H1 (cell line): ENCODE data around the gene NPY5R. TPM values are rescaled to one million over a fixed set of nuclear protein-coding genes. Genes with fewer than 3 reads are reported as not detected.

Experiments used
- E2F6 ChIP-seq: IDR thresholded peaks from 2 replicates; pipeline ENCODE4 v1.6.1; 2012; ENCODE audit warnings: inconsistent platforms
- RAD21 ChIP-seq, 2 experiments: IDR thresholded peaks in 1 of 2; conservative IDR thresholded peaks in 1 of 2; 2 replicates each; pipeline ENCODE4 v1.6.1; 2011; ENCODE audit warnings: low read depth in 2 of 2, low read length in 2 of 2, improper control_type of control experiment in 1 of 2, inconsistent platforms in 1 of 2, mild to moderate bottlenecking in 1 of 2, moderate library complexity in 1 of 2
- polyA plus RNA-seq, 7 experiments: library from polyadenylated mRNA; depleted of rRNA in 3 of 7; stranded (reverse) in 5 of 7; unstranded in 2 of 7; fragments of >200 nt in 5 of 7; fragments of 200-250 nt in 2 of 7; gene quantifications; 1 replicate in 5 of 7; 2 replicates in 1 of 7; 4 replicates in 1 of 7; pipeline versions ENCODE4 v1.2.1 to v1.2.3, GENCODE V29; 2011 to 2013; ENCODE audit warnings: missing spikeins in 2 of 7, mixed read lengths in 2 of 7
- total RNA-seq: library from RNA; stranded (reverse); fragmentation: NEBNext Ultra II Directional; extraction: Animal tissue kit (Norgen Biotek cat#: 25700); gene quantifications from 2 replicates; pipeline ENCODE4 v1.2.1, GENCODE V29; 2021

NPY5R gene
- total and polyA plus RNA-seq, 2 of the 8 experiments (the other 6 are each of a cell fraction or from before 2014, with no cell fraction given): 1.5 to 1.9 TPM

GRCh38 chr4:163400911-163401310 is 57.2 kb downstream of the NPY5R start (continued):
- no peak for TF ChIP-seq RAD21 (IDR thresholded peaks at IDR 0.05 in 1 of 2, conservative IDR thresholded peaks at IDR 0.05 in 1 of 2; ENCODE audit: low read depth in 2 of 2, low read length in 2 of 2)
- no peak for TF ChIP-seq E2F6

Other genes starting within 250 kb of the NPY5R start
- 41.3 and 41.4 TPM in 2 replicates for gene NAF1, start 177.0 kb upstream of the NPY5R start, total RNA-seq
- gene NAF1, start 177.0 kb upstream of the NPY5R start, polyA plus RNA-seq (2011; rRNA removed): 8.3 and 8.5 TPM in 2 replicates
- 6.3 and 7.2 TPM in 2 replicates for gene NPY1R, start 11.3 kb upstream of the NPY5R start, total RNA-seq
- gene NPY1R, start 11.3 kb upstream of the NPY5R start, polyA plus RNA-seq (2011; rRNA removed): 2.7 and 5.9 TPM in 2 replicates
- not detected in 2 replicates for gene TKTL2, start 129.9 kb downstream of the NPY5R start, total RNA-seq
- gene TKTL2, start 129.9 kb downstream of the NPY5R start, polyA plus RNA-seq (2011; rRNA removed): not detected in 2 replicates
- 64.2 and 67.3 TPM in 2 replicates for gene TMA16, start 150.8 kb downstream of the NPY5R start, total RNA-seq
- 5.7 and 8.0 TPM in 2 replicates for gene TMA16, start 150.8 kb downstream of the NPY5R start, polyA plus RNA-seq (2011; rRNA removed)